ENCODE results near the gene ACSS1.

ACSS1 gene

DNA sequence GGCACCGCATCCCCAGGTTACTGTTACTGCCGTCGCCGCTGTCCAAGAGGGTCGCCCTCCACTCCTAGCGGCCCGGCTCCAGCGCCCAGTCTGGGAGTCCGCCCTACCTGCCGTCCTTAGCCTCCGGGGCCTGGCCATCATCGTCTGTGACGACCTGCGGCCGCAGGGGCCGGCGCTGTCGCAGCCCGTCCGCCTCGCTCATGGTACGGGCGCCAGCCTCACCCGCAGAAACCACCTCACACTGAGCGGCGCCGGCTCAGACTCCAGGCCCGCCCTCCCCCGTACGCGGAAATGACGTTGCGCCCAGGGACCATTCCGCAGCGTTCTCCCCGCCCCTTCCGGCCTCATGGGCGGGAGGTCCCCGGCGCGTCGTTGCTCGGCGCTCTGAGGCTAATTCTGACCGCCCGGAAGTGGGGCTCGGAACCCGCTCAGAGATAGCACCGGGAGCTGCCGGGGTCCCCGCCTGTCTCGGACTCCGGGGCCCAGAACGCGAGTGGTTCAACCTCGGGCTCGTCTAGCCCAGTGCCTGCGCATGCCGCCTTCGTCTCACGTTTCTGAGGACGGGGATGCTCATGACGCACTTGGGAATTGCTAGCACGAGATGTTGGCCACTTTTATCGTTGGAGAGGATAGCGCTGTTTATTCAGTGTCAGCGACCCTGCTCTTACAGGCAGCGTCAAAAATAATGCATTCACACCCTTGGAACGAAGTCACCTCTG lies 65.3 kb downstream of the ACSS1 start, which contains the start of gene APMAP:
TSS of gene APMAP (minus strand) at position 265 of the 719 bp plus-strand sequence. CDS start at position 202, 63 bp downstream.
- DNase-seq = peak; percentile 98

GRCh38 chr20:24991897-24992486 lies 65.9 kb downstream of the ACSS1 start:
- DNase-seq = peak; percentile 33

GRCh38 chr20:24990810-24991252 lies 67.1 kb downstream of the ACSS1 start:
- DNase-seq = no peak

GRCh38 chr20:24989162-24989561 lies 68.8 kb downstream of the ACSS1 start:
- no peak for DNase-seq

- DNase-seq = no peak
These were observed 69.8 kb downstream of the ACSS1 start for GRCh38 chr20:24987873-24988835.

DNA sequence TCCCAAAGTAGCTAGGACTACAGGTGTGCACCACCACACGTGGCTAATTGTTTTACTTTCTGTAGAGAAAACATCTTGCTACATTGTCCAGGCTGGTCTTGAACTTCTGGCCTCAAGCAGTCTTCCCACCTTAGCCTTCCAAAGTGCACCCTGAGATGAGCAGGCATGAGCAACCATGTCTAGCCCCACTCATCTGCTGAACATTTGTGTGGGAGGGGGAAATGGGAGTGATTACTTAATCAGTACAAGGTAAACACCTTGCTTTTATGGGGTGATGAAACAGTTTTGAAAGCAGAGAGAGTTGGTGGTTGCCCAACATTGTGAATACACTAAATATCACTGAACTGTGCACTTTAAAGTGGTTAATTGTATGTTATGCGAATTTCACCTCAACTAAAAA lies 70.7 kb downstream of the ACSS1 start:
- no peak for DNase-seq

DNA sequence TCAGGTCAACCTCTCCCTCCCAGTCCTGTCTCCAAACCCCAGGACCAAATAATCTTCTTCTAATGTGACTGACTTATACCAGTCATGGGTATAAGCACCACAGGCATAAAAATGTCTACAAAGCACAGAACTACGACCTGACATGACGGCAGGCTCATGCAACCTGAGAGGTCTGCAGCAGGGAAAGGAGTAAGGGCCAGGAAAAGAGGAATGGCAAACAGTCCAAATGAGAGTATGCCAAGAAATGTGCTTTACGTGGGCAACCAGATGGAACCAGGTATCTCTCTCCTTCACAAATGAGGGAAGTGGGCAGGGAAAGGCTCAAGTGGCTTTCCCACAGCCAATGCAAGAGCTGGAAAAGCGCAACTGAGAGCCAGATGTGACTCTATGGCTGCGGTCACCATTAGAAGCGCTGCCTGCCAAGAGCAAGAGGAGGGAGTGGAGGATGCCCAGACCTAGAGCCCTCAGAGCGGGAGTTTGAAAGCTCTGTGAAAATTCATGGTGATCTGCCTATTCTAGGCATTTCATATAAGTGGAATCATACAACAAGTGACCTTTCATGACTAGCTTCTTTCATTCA lies 71.4 kb downstream of the ACSS1 start:
- no peak for DNase-seq

GRCh38 chr20:24985802-24986201 lies 72.1 kb downstream of the ACSS1 start:
- DNase-seq = no peak

- no peak for DNase-seq
These were observed 72.8 kb downstream of the ACSS1 start for GRCh38 chr20:24984961-24985640.

GRCh38 chr20:24983896-24984295 lies 74.0 kb downstream of the ACSS1 start:
- no peak for DNase-seq

- no peak for DNase-seq
These were observed 76.1 kb downstream of the ACSS1 start for GRCh38 chr20:24981790-24982189.

GRCh38 chr20:24981282-24981681 lies 76.7 kb downstream of the ACSS1 start:
- DNase-seq = no peak

DNA sequence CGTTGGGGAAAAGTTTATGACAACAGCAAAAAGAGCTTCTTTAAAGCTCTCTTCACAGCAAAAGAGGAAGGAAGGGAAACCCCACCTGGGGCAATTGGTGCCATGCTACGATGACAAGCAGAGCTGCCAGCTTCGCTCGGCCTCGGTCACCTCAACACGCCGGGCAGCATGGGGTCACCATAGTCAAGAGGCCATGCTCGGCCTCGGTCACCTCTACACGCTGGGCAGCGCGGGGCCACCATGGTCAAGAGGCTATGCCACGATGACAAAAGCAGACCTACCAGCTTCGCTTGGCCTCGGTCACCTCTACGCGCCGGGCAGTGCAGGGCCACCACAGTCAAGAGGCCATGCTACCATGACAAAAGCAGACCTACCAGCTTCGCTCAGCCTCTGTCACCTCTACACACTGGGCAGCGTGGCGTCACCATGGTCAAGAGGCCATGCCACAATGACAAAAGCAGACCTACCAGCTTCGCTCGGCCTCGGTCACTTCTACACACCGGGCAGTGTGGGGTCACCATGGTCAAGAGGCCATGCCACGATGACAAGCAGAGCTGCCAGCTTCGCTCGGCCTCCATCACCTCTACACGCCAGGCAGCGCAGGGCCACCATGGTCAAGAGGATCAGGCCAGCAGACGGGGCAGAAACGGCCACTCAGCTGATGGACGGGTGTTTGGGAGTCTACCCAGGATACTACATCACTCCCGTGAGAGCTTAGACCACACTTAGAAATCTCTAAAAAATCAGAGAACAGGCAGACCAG lies 77.5 kb downstream of the ACSS1 start:
- no peak for DNase-seq

GRCh38 chr20:24979036-24979960 lies 78.6 kb downstream of the ACSS1 start:
- DNase-seq = no peak

DNA sequence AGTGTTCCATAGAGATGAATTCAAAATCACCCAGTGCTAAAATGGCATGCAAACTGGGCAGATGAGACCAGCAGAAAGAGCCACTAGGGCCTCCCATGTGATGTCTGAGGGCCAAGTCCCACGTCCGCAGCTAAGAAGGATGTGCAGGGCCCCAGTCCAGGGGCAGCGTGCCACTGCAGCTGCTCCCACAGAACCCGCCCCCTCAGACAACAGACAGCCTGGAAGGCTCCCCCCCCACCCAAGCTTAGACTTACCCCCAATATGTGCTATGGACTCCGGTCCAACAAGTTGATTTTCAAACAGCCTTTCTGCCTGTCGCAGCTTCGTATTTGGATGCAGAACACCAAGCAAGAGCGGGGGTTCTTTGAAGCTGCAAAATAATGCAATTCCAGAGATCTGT lies 79.4 kb downstream of the ACSS1 start:
- no peak for DNase-seq

DNA sequence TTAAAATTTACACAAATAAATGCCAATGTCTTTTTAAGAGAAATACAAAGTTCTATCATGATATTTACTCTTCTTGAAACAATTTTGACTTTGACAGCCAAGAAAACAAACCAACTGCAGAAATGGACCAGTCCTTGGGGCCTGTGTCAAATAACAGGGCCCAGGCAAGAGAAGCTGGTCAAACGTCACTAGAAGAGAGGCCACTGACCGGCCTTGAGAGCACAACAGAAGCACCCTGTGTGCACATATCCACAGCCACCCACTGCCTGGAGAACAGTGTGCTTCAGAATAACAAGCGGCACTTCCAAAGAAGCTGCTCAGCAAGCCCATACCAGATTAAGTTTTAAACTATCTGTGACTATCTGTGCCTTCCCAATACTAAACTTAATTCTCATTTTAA lies 80.1 kb downstream of the ACSS1 start:
- no peak for DNase-seq

DNA sequence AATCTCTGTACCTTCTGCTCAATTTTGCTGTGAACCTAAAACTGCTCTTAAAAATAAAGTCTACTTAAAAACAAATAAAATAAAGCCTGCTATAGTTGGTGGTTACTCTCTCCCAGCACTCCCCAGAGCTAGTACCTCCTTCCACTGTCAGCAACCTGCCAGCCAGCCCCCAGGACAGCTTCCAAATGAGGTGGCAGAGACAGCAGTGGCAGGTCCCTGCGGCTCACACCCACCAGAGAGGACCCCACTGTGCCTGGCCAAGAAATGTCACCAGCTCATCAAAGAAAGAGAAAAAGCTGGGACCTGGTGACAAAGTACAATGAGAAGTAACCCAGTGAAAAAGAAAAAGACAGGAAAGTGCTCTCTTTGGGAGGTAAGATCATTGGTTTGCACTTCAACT lies 80.6 kb downstream of the ACSS1 start:
- no peak for DNase-seq

DNA sequence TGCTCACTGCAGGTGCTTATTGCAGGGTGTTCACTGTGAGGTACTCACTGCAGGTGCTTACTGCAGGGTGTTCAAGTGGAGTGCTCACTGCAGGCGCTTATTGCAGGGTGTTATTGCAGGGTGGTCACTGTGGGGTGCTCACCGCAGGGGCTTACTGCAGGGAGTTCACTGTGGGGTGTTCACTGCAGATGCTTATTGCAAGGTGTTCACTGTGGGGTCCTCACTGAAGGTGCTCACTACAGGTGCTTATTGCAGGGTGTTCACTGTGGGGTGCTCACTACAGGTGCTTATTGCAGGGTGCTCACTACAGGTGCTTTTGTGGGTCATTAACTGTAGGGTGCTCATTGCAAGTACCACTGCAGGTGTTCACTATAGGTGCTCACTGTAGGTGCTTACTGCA lies 85.6 kb downstream of the ACSS1 start:
- no peak for DNase-seq

GRCh38 chr20:24971376-24972101 lies 86.4 kb downstream of the ACSS1 start:
- DNase-seq = no peak

- no peak for DNase-seq
These were observed 87.2 kb downstream of the ACSS1 start for GRCh38 chr20:24970754-24971153.

All from RPMI8226 (cell line).